GM04504 (cell line): ENCODE results near the gene GPR153.
"Not testable (repeated sequence)": the region's sequence is repeated elsewhere in the genome, so short reads cannot be mapped to it uniquely, and the experiment has no call there.

Experiments
- DNase-seq: peaks from one replicate; pipeline ENCODE4 v3.0.0-alpha.2; 2012; ENCODE audit warnings: low read depth

Gene GPR153

GRCh38 chr1:6260961-6261614 lies at the start of gene GPR153:
GPR153 (minus strand) TSS chr1:6261098; CDS start chr1:6254905, 6,193 bp downstream.
- DNase-seq: no peak

DNA sequence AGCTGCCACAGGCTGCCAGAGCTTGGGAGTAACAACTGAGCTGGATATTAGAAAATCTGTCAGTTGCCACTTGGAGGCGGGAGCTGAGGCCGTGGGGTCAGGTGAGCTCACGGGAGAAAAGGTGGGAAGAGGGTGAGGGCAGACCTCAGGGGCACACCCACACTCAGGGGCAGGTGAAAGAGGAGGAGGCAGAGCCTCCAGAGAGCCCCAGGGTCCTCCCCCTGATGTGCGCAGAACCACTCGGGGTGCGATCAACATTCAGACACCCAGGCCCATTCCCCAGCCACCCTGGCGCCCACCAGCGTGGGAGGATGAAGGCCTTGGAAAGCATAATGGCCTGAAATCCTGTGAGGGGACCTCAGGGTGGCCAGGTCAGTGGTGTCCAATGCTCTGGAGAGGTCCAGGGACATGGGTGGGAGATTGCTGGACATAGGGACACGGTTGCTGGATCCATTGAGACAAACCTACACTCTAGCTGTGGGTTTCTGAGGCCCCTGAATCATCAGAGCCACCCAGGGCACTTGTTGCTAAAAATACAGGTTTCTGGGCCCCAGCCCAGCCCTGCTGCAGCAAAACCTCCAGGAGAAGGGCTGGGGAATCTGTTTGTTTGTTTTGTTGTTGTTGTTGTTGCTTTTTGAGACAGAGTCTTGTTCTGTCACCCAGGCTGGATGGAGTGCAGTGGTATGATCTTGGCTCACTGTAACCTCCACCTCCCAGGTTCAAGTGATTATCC lies 49.4 kb upstream of the GPR153 start:
- no peak for DNase-seq

DNA sequence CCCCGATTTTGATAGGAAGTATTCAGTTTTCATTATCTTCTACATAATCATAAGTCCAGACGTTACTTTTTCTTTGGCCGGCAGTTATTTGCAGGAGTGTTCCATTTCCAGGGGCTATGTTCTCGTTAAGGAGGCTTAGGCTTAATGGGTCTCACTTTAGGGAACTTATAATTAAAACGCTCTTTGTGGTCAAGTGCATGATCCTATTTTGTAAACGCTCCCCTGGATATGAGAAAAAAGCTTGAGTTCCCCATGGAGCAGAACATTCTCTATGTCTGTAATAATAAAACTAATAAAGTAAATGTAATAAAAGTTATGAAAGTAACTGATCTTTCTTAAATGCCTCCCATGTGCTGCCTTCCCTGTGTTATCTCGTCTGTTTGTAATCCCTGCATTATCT lies 48.7 kb upstream of the GPR153 start:
- DNase-seq: no peak

DNA sequence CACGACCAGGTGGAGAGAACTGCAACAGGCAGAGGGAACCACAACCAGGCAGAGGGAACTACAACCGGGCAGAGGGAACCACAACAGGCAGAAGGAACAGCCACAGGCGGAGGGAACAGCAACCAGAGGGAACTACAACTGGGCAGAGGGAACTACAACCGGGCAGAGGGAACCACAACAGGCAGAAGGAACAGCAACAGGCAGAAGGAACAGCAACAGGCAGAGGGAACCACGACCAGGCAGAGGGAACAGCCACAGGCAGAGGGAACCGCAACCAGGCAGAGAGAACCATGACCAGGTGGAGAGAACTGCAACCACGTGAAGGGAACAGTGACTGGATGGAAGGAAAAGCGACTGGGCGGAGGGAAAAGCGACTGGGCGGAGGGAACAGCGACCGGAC lies 47.6 kb upstream of the GPR153 start:
- DNase-seq: no peak

DNA sequence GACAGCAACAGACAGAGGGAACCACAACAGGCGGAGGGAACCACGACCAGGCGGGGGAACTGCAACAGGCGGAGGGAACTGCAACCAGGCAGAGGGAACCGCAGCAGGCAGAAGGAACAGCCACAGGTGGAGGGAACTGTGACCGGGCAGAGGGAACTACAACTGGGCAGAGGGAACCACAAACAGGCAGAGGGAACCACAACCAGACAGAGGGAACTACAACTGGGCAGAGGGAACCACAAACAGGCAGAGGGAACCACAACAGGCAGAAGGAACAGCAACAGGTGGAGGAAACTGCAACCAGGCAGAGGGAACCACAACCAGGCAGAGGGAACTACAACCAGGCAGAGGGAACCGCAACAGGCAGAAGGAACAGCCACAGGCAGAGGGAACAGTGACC lies 46.8 kb upstream of the GPR153 start:
- DNase-seq: not testable (repeated sequence)

GRCh38 chr1:6307099-6307498 lies 46.2 kb upstream of the GPR153 start:
- no peak for DNase-seq

DNA sequence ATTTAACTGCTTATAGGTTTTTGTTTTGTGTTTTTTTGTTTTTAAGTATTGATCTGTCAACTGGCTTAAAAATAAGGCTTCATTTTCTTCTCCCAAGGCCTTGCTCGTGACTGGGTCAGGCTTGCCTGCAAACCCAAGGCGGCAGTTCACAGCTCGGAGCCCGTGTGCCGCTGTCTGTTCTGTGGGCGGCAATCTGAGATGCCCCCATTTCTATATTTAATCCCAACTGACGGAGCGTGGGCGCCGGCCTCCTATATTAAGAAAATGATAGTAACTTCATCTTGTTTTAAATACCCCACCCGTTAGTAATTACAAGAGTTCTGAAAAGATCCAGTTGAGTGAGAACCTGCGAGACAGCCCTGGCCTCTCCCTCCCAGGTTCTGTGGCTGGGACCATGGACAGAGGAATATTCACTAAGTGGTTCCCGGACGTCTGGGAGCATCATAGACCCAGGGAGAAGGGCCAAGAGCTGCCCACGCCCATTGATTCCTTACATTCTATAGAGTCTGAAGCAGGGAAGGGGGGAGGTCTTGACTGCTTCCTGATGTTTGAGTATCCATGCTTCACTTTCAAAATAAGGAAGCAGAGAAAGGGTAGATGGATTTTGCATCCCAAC lies 42.6 kb upstream of the GPR153 start:
- no peak for DNase-seq

DNA sequence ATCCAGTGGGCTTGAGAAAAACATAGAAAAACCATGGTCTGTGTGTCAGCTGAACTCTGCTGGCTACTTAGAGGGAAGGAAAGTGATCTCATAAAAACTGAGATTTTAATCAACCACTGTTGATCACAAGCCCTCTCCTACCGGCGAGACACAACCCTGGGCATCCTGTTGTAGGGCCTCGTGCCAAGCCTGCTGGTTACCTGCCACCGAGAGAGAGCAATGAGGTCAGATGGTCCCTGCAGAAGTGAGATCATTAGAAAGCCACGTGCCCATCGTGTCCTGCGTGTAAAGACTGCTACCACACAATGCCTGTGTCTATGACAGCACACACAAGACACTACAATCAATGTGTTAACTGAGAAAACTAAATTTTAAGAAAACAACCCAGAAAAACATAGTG lies 41.7 kb upstream of the GPR153 start:
- no peak for DNase-seq

- DNase-seq: no peak
Observed at GRCh38 chr1:6301526-6301925, 40.6 kb upstream of the GPR153 start.

- DNase-seq: no peak
Observed at GRCh38 chr1:6300342-6301048, 39.6 kb upstream of the GPR153 start.

DNA sequence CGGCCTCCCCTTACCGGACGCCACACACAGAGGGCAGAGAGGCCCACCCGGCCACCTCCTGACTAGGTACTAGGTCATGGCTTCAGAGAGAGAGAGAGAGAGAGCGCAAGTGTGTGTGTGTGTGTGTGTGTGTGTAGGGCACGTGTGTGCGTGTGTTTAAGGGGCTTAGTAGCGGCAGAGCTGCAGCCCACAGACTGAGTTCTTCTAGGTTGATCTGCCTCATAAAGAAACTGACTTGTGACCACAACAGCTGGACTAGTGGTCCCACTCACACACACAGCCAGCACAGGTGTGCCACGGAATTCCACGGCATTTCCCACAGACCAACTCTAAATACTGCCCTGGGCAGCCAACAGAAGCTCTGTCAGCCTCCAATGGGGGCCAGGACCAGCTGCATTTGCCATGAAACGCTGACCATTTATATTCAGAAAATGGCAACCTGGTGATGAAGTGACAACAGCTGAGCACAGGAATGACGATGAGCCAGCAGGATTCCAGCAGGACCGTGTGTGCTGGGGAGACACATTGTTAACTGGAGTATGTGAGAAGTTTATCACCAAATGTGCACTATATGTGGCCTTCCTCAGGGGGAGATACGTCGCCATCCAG lies 38.8 kb upstream of the GPR153 start:
- no peak for DNase-seq

DNA sequence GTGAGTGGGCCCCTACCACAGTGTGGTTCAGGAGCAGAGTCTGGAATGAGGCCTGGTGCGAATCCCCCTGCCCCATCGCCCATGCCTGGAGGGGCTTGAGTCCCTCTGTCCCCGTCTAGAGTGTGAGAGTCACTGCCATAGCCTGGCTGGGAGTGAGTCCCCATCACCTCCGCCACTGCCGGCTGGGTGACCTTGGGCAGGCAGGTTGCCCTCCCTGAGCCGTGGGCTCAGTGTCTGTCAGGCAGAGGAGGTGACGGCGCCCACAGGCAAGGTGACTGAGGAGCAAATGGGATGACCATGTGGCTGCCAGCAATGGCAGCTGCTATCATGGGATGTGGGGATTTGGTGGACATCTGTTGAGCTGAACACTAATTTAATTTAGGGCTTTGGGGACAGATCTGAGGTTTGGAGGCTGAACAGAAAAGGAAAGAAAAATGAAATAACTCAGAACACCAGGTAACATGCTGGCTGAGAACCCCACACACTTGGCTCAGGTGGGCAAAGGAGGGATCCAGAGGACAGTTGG lies 38.1 kb upstream of the GPR153 start:
- no peak for DNase-seq

DNA sequence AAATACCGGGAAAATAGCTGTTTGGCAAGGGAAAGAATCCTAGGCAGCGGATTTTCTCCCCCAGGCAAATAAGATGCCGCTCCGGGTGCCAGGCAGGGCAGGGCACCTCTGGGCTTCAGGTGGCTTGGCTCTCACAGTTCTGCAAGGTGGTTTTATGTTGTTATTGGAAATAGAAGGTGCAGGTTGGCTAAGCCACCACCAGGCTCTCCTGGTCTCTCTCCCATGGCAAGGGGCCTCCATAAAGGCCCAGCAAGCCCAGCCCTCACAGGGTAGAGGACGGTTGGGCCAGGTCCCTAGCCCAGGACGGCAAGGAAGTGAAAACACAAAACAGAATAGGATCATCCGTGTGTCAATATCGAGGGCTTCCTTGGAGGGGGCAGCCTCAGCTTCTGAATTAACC lies 37.6 kb upstream of the GPR153 start:
- DNase-seq: no peak

GRCh38 chr1:6295910-6296309 lies 35.0 kb upstream of the GPR153 start:
- DNase-seq: no peak

GRCh38 chr1:6294890-6295556 lies 34.1 kb upstream of the GPR153 start:
- no peak for DNase-seq

GRCh38 chr1:6294080-6294889 lies 33.4 kb upstream of the GPR153 start:
- no peak for DNase-seq

DNA sequence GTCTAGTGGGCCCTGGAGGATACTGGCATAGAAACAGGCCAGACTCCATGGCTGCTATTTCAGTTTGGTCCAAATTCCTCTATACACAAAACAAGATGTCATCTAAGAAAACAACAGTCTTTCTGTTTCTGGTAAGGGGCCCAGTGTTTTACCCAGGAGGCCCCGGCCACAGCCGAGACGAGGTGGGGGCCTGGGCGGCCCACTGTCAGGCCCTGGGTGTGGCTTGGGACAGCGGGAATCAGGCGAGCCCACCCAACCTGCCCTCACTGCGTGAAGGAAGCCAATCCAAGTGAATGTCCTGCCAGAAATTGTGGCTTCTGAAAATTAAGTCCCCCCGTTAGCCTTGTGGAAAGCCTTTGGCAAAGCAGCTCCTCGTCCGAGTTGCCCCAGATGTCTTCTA lies 31.2 kb upstream of the GPR153 start:
- no peak for DNase-seq

GRCh38 chr1:6288665-6289064 lies 27.8 kb upstream of the GPR153 start:
- no peak for DNase-seq

DNA sequence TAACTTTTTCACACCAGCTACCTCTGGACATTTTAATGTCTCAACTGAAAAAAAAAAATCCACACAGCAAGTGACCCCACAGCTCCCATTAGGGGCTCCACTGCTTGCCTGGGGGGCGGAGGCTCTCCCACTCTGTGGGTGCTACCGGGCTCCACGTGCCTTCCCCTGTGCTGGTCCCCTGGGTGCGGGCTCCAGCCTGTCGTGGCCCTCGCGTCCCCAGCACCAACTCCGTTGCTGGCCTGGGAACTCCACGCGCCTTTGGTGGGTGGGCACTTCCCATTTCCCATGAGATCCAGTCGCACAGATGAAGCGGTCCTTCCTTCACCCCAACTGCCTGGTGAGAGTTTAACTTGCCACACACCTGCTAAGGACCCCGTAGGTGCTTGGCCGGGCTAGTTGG lies 27.1 kb upstream of the GPR153 start:
- DNase-seq: no peak

GRCh38 chr1:6287431-6287886 lies 26.6 kb upstream of the GPR153 start:
- DNase-seq: no peak

DNA sequence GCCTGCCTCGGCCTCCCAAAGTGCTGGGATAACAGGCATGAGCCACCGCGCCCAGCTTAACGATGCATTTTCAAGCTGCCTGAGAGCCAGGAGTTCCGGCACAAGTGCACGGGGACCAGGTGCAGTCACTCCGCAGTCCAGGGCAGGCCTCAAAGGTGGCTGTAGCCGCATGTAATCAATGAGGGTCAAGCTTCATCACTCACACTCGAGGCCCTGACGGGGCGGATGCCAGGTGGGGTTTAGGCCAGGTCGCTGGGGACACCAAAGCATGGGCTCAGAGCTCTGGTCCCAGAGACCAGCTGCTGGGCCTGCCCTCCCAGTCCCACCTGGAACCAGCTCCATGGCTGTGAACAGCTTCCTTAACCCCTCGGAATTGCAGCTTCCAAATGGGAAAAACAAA lies 26.1 kb upstream of the GPR153 start:
- no peak for DNase-seq
